Measurements from ENCODE around the gene UBA3. TPM values are rescaled to one million over a fixed set of nuclear protein-coding genes. Genes with fewer than 3 reads are reported as not detected.

The UBA3 gene
- polyA plus RNA-seq, 6 donors from 2014 or later, result 57.8 to 123 (median 61.1) TPM

GRCh38 chr3:69115731-69116130, 35.6 kb upstream of the UBA3 start:
- Mint-ChIP-seq H3K27ac (no peak overlapping the region), H3K4me3 (no peak overlapping the region), H3K4me1 (peaks cover 0 to 5% (median under 1%) of the 10 kb centered on the region in 3 donors), H3K36me3 (no peaks in the 10 kb centered on the region), H3K9me3 (no peaks in the 10 kb centered on the region), H3K27me3 (peaks cover 0 to 4% (median 0%) of the 10 kb centered on the region in 3 donors)
- no peak for DNase-seq
- no peak for ATAC-seq (ENCODE audit: low read depth in 2 of 2)

GRCh38 chr3:69113536-69113935, 33.4 kb upstream of the UBA3 start:
- ATAC-seq (ENCODE audit: low read depth in 2 of 2), result no peak
- no peak for DNase-seq
- no peaks in the 10 kb centered on the region for H3K36me3 Mint-ChIP-seq
- H3K27ac Mint-ChIP-seq, result peak overlapping the region in 1 of 6 donors; percentile 73
- H3K27me3 Mint-ChIP-seq, result no peaks in the 10 kb centered on the region
- H3K4me1 Mint-ChIP-seq, result peaks cover 5 to 6% (median 5%) of the 10 kb centered on the region in 3 donors
- no peaks in the 10 kb centered on the region for H3K9me3 Mint-ChIP-seq
- H3K4me3 Mint-ChIP-seq, result no peak overlapping the region

GRCh38 chr3:69110941-69111546, 30.9 kb upstream of the UBA3 start:
- no peaks in the 10 kb centered on the region for H3K27me3 Mint-ChIP-seq
- no peak for DNase-seq
- H3K27ac Mint-ChIP-seq, result peak overlapping the region in 3 of 6 donors; percentile 11 to 52 (median 49)
- no peak overlapping the region for H3K4me3 Mint-ChIP-seq
- H3K4me1 Mint-ChIP-seq, result peaks cover 6 to 9% (median 7%) of the 10 kb centered on the region in 3 donors
- no peaks in the 10 kb centered on the region for H3K9me3 Mint-ChIP-seq
- H3K36me3 Mint-ChIP-seq, result no peaks in the 10 kb centered on the region
- no peak for ATAC-seq (ENCODE audit: low read depth in 2 of 2)

GRCh38 chr3:69108811-69109210, 28.6 kb upstream of the UBA3 start:
- Mint-ChIP-seq H3K9me3 (no peaks in the 10 kb centered on the region), H3K4me1 (peaks cover 9 to 12% (median 11%) of the 10 kb centered on the region in 3 donors), H3K4me3 (no peak overlapping the region), H3K36me3 (peaks cover 3 to 8% of the 10 kb centered on the region in 2 donors), H3K27me3 (no peaks in the 10 kb centered on the region), H3K27ac (peak overlapping the region in 1 of 6 donors; percentile 88)
- ATAC-seq (ENCODE audit: low read depth in 2 of 2) (no peak), DNase-seq (no peak)

GRCh38 chr3:69107841-69108240, 27.7 kb upstream of the UBA3 start:
- H3K4me1 Mint-ChIP-seq, result peaks cover 9 to 12% (median 11%) of the 10 kb centered on the region in 3 donors
- peak overlapping the region in 1 of 8 donors; percentile 23 for H3K4me3 Mint-ChIP-seq
- no peak for ATAC-seq (ENCODE audit: low read depth in 2 of 2)

GRCh38 chr3:69105320-69105719, 25.2 kb upstream of the UBA3 start:
- DNase-seq, result no peak
- H3K4me1 Mint-ChIP-seq, result peaks cover 11 to 17% (median 11%) of the 10 kb centered on the region in 3 donors
- ATAC-seq (ENCODE audit: low read depth in 2 of 2), result no peak
- H3K36me3 Mint-ChIP-seq, result peaks cover 14 to 23% of the 10 kb centered on the region in 2 donors
- H3K4me3 Mint-ChIP-seq, result no peak overlapping the region
- H3K27ac Mint-ChIP-seq, result peak overlapping the region in 4 of 6 donors; percentile 22 to 64 (median 32)
- no peaks in the 10 kb centered on the region for H3K9me3 Mint-ChIP-seq
- no peaks in the 10 kb centered on the region for H3K27me3 Mint-ChIP-seq

More at GRCh38 chr3:69107841-69108240, 27.7 kb upstream of the UBA3 start:
- no peaks in the 10 kb centered on the region for H3K27me3 Mint-ChIP-seq
- peak overlapping the region in 2 of 6 donors; percentile 61 to 90 for H3K27ac Mint-ChIP-seq
- DNase-seq, result no peak
- peaks cover 3 to 14% of the 10 kb centered on the region in 2 donors for H3K36me3 Mint-ChIP-seq
- no peaks in the 10 kb centered on the region for H3K9me3 Mint-ChIP-seq

GRCh38 chr3:69104586-69104985, 24.4 kb upstream of the UBA3 start:
- DNase-seq, result no peak
- H3K4me1 Mint-ChIP-seq, result peaks cover 18 to 22% (median 19%) of the 10 kb centered on the region in 3 donors
- no peak overlapping the region for H3K4me3 Mint-ChIP-seq
- H3K27ac Mint-ChIP-seq, result peak overlapping the region in 4 of 6 donors; percentile 25 to 94 (median 51)
- H3K27me3 Mint-ChIP-seq, result no peaks in the 10 kb centered on the region
- H3K36me3 Mint-ChIP-seq, result peaks cover 17 to 30% of the 10 kb centered on the region in 2 donors
- H3K9me3 Mint-ChIP-seq, result no peaks in the 10 kb centered on the region
- no peak for ATAC-seq (ENCODE audit: low read depth in 2 of 2)

- Mint-ChIP-seq H3K9me3 (no peaks in the 10 kb centered on the region), H3K36me3 (peaks cover 17 to 34% of the 10 kb centered on the region in 2 donors), H3K4me3 (no peak overlapping the region), H3K27me3 (no peaks in the 10 kb centered on the region), H3K27ac (peak overlapping the region in 3 of 6 donors; percentile 26 to 44 (median 40)), H3K4me1 (peaks cover 18 to 27% (median 18%) of the 10 kb centered on the region in 3 donors)
- no peak for DNase-seq
- no peak for ATAC-seq (ENCODE audit: low read depth in 2 of 2)
Measured at GRCh38 chr3:69103123-69103522, 23.0 kb upstream of the UBA3 start.

GRCh38 chr3:69102384-69102783, 22.2 kb upstream of the UBA3 start:
- ATAC-seq (ENCODE audit: low read depth in 2 of 2) (no peak), DNase-seq (no peak)
- Mint-ChIP-seq H3K27me3 (no peaks in the 10 kb centered on the region), H3K9me3 (no peaks in the 10 kb centered on the region), H3K36me3 (peaks cover 22 to 40% of the 10 kb centered on the region in 2 donors), H3K27ac (peak overlapping the region in 1 of 6 donors; percentile 69), H3K4me3 (no peak overlapping the region), H3K4me1 (peaks cover 23 to 30% (median 23%) of the 10 kb centered on the region in 3 donors)

- peak overlapping the region in 1 of 8 donors; percentile 26 for H3K4me3 Mint-ChIP-seq
- H3K4me1 Mint-ChIP-seq, result peaks cover 39 to 51% (median 44%) of the 10 kb centered on the region in 3 donors
- peak overlapping the region; percentile 13 to 89 (median 70) for H3K27ac Mint-ChIP-seq
- ATAC-seq (ENCODE audit: low read depth in 2 of 2), result no peak
- no peaks in the 10 kb centered on the region for H3K27me3 Mint-ChIP-seq
- no peak for DNase-seq
- peaks cover 22 to 42% of the 10 kb centered on the region in 2 donors for H3K36me3 Mint-ChIP-seq
- no peaks in the 10 kb centered on the region for H3K9me3 Mint-ChIP-seq
Measured at GRCh38 chr3:69099576-69099975, 19.4 kb upstream of the UBA3 start.

GRCh38 chr3:69097407-69098086, 17.4 kb upstream of the UBA3 start:
- Mint-ChIP-seq H3K27ac (peak overlapping the region in 5 of 6 donors; percentile 25 to 96 (median 80)), H3K4me3 (peak overlapping the region in 2 of 8 donors; percentile 17 to 47), H3K36me3 (peaks cover 19 to 28% of the 10 kb centered on the region in 2 donors), H3K4me1 (peaks cover 44 to 71% (median 62%) of the 10 kb centered on the region in 3 donors), H3K27me3 (no peaks in the 10 kb centered on the region), H3K9me3 (no peaks in the 10 kb centered on the region)
- ATAC-seq (ENCODE audit: low read depth in 2 of 2), result no peak
- DNase-seq, result no peak

GRCh38 chr3:69096299-69096698, 16.1 kb upstream of the UBA3 start:
- Mint-ChIP-seq H3K36me3 (peaks cover 9 to 21% of the 10 kb centered on the region in 2 donors), H3K4me1 (peaks cover 56 to 78% (median 73%) of the 10 kb centered on the region in 3 donors), H3K4me3 (peak overlapping the region in 4 of 8 donors; percentile 32 to 62 (median 48)), H3K9me3 (no peaks in the 10 kb centered on the region), H3K27me3 (no peaks in the 10 kb centered on the region), H3K27ac (peak overlapping the region; percentile 82 to 96 (median 92))
- ATAC-seq (ENCODE audit: low read depth in 2 of 2), result no peak
- DNase-seq, result no peak

- DNase-seq, result no peak
- Mint-ChIP-seq H3K27ac (peak overlapping the region; percentile 82 to 96 (median 92)), H3K36me3 (peaks cover 11 to 21% of the 10 kb centered on the region in 2 donors), H3K4me1 (peaks cover 60 to 83% (median 79%) of the 10 kb centered on the region in 3 donors), H3K27me3 (no peaks in the 10 kb centered on the region), H3K4me3 (peak overlapping the region in 7 of 8 donors; percentile 21 to 79 (median 62)), H3K9me3 (no peaks in the 10 kb centered on the region)
- ATAC-seq (ENCODE audit: low read depth in 2 of 2), result no peak
Measured at GRCh38 chr3:69095636-69096035, 15.5 kb upstream of the UBA3 start.
